Heart left ventricle (tissue), 16 donors: ENCODE results near the gene RFX7. TPM values are rescaled to one million over a fixed set of nuclear protein-coding genes. Genes with fewer than 3 reads are reported as not detected.

Source experiments
- ATAC-seq, 4 donors: fragments of 200-7000 bp; cut with Tn5 transposase; one replicate each; pipeline ENCODE4 v1.9.1; 2020 to 2022; ENCODE audit warnings: moderate library complexity in 4 of 4, mild to moderate bottlenecking in 3 of 4, moderate number of reproducible peaks in 1 of 4
- DNase-seq, 5 donors: peaks; one replicate each; pipeline ENCODE4 v3.0.0-alpha.2; 2020
- H3K27ac ChIP-seq, 12 donors: fragments of 200-600 bp; sonication (generic) in 4 of 12; one replicate each; pipeline versions ENCODE4 v1.5.0 to v1.8.0; 2016 to 2022; ENCODE audit warnings: mild to moderate bottlenecking in 2 of 12
- H3K27me3 ChIP-seq, 9 donors: fragments of 200-600 bp; sonication (generic) in 2 of 9; one replicate each; pipeline versions ENCODE4 v1.5.1 to v1.8.0; 2016 to 2022; ENCODE audit warnings: mild to moderate bottlenecking in 3 of 9
- H3K36me3 ChIP-seq, 9 donors: fragments of 200-600 bp; sonication (generic) in 2 of 9; one replicate each; pipeline versions ENCODE4 v1.5.0 to v1.8.0; 2018 to 2022; ENCODE audit warnings: mild to moderate bottlenecking in 2 of 9
- H3K4me1 ChIP-seq, 12 donors: fragments of 200-600 bp; sonication (generic) in 4 of 12; one replicate each; pipeline versions ENCODE4 v1.5.0 to v1.8.0; 2016 to 2022; ENCODE audit warnings: mild to moderate bottlenecking in 3 of 12
- H3K4me3 ChIP-seq, 12 donors: fragments of 200-600 bp; sonication (generic) in 4 of 12; one replicate each; pipeline versions ENCODE4 v1.5.0 to v1.8.0; 2017 to 2022; ENCODE audit warnings: mild to moderate bottlenecking in 9 of 12, moderate library complexity in 4 of 12
- H3K9me3 ChIP-seq, 12 donors: fragments of 200-600 bp; sonication (generic) in 4 of 12; one replicate each; pipeline versions ENCODE4 v1.5.0 to v1.8.0; 2016 to 2022; ENCODE audit warnings: mild to moderate bottlenecking in 1 of 12
- POLR2A ChIP-seq, 2 donors: fragments of 450-650 bp; IDR thresholded peaks; one replicate each; pipeline ENCODE4 v1.6.1; 2017; ENCODE audit warnings: antibody characterized with exemption in 2 of 2, mild to moderate bottlenecking in 2 of 2, moderate library complexity in 2 of 2
- WGBS, 4 donors: extraction: QIAGEN DNeasy Blood & Tissue Kit in 2 of 4; methylation state at CpG; one replicate each; pipeline versions ENCODE4 v1.1.5 to v1.1.7; 2013 to 2018; 5-methylcytosine and 5-hydroxymethylcytosine counted together
- intact Hi-C, 10 donors: fragments of 100-400 bp; cut with DNase I; formaldehyde crosslinking; loops; one replicate each; pipeline versions ENCODE4 v1.11.1 to v1.14.2; 2022
- polyA plus RNA-seq, 2 donors: library from polyadenylated mRNA; stranded (reverse); fragments of 200-250 nt; gene quantifications; one replicate each; pipeline ENCODE4 v1.2.3, GENCODE V29; 2013
- total RNA-seq, 9 donors: library from RNA; depleted of rRNA in 2 of 9; stranded (reverse); fragments of >200 nt in 2 of 9; fragmentation: NEBNext Ultra II Directional in 3 of 9; extraction: Animal tissue kit (Norgen Biotek cat#: 25700) in 3 of 9; gene quantifications; one replicate each; pipeline versions ENCODE4 v1.1.0 to v1.2.4, GENCODE V29; 2016 to 2023
- TF ChIP-seq, protein P1 (sequence below), 12 donors: fragments of 200-600 bp; sonication (generic) in 4 of 12; IDR thresholded peaks; one replicate each; pipeline versions ENCODE4 v1.5.0 to v1.8.0; 2018 to 2022; ENCODE audit warnings: antibody characterized with exemption in 12 of 12, mild to moderate bottlenecking in 5 of 12
- donor health status: ischemic (EF 13 %, LVEDD 7.1; RV severe dilation, severe dysfunction).
- donor health status: healthy with polysubstance abuse.
- donor health status: DM: no; HTN: yes; CAD: no.
- donor health status: DM: no; HTN: no; CAD: no.
- donor health status: ischemic (EF 25% LVEDD 6.9; RV normal size, moderate dysfunction).
- donor health status: ischemic (EF 25% LVEDD 5.7; RV mildly dilated, moderate dysfunction).
- donor health status: healthy.
- donor health status: DM: yes; HTN: yes; CAD: no.
- donor health status: ischemic (EF 35%, LVEDD 5.7; RV mildly dilated, moderate dysfunction).
- donor health status: nonischemic (EF 11% LVEDD 7.7; RV severe dilation, severe dysfunction).
- donor health status: DM: yes; HTN: yes; CAD: no.
- donor health status: PGD.
- donor health status: ischemic (EF 29% LVEDD 5.4; RV normal size, mild dysfunction).
- donor health status: nonischemic (EF 23%, LVEDD 6.1; RV moderate dilation, normal function).

Gene RFX7
- total and polyA plus RNA-seq, 11 donors, result 0.91 to 15.2 (median 7.6) TPM

DNA sequence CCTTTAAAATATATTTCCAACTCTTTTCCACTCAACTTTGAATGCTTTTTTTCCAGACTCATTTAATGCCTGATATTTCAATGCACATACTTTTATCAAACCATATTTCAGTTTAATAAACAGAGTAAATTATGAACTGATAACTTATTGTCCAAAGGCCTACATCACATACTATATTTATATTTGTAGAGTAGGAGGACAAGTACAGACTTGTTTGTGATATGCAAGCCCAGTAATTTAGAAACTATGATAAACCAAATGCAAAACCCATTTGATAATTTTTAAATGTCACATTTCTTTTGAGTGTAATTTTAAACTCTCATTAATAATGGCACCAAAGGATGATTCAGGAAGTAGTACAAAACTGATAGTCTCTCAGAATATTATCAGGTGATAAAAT lies 3.3 kb downstream of the RFX7 start:
- H3K4me3 ChIP-seq, result no peak overlapping the region
- intact Hi-C loops, result loop anchor here in 8 of 10 donors (5.0 to 10.0 kb wide), 8 partner anchors 136 to 1043 kb away; partner anchors contain the start of genes NEDD4 (in 5 of the 8) and RSL24D1 (in 1 of the 8)

DNA sequence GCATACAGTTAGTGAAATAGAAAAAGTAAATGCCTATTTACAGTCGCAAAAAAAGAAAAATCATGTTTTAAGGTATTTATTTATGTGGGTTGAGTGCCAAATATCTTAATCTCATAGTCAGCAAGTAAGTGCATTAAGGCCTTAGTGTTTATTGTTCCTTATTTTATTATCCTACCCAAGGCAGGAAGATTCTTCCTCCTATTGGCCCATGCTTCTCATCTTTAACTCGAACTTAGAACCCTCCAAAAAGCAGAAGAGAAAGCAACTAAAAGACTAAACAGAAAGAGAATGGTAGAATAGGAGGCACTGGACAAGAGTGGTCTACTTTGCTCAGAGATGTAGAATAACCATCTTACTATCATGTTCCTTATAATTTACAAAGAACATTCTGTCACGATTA lies 7.5 kb downstream of the RFX7 start:
- ATAC-seq (no peak), DNase-seq (no peak)
- H3K4me1 ChIP-seq, result peaks cover 0 to 39% (median 3%) of the 10 kb centered on the region in 12 donors
- H3K27me3 ChIP-seq, result no peaks in the 10 kb centered on the region
- peaks cover 0 to 30% (median 16%) of the 10 kb centered on the region in 12 donors for H3K9me3 ChIP-seq
- H3K27ac ChIP-seq, result no peak overlapping the region
- no peak overlapping the region for H3K4me3 ChIP-seq
- intact Hi-C loops, result no loop called here
- H3K36me3 ChIP-seq, result peaks cover 0 to 12% (median 0%) of the 10 kb centered on the region in 9 donors
- TF ChIP-seq, protein P1, sequence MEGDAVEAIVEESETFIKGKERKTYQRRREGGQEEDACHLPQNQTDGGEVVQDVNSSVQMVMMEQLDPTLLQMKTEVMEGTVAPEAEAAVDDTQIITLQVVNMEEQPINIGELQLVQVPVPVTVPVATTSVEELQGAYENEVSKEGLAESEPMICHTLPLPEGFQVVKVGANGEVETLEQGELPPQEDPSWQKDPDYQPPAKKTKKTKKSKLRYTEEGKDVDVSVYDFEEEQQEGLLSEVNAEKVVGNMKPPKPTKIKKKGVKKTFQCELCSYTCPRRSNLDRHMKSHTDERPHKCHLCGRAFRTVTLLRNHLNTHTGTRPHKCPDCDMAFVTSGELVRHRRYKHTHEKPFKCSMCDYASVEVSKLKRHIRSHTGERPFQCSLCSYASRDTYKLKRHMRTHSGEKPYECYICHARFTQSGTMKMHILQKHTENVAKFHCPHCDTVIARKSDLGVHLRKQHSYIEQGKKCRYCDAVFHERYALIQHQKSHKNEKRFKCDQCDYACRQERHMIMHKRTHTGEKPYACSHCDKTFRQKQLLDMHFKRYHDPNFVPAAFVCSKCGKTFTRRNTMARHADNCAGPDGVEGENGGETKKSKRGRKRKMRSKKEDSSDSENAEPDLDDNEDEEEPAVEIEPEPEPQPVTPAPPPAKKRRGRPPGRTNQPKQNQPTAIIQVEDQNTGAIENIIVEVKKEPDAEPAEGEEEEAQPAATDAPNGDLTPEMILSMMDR (IDR thresholded peaks at IDR 0.05), result no peak
- TF ChIP-seq POLR2A (IDR thresholded peaks at IDR 0.05), result no peak
- WGBS, 4 donors, result 53 to 82% (median 79%) methylated on average over 3 of the region's 3 CpGs

More for the DNA sequence above, 3.3 kb downstream of the RFX7 start:
- Histone ChIP-seq H3K4me1 (peaks cover 0 to 58% (median 22%) of the 10 kb centered on the region in 12 donors), H3K36me3 (no peaks in the 10 kb centered on the region), H3K27ac (no peak overlapping the region), H3K9me3 (no peaks in the 10 kb centered on the region), H3K27me3 (no peaks in the 10 kb centered on the region)
- TF ChIP-seq POLR2A (IDR thresholded peaks at IDR 0.05), result no peak
- TF ChIP-seq, protein P1 (IDR thresholded peaks at IDR 0.05), result no peak
- DNase-seq, result no peak
- no peak for ATAC-seq

DNA sequence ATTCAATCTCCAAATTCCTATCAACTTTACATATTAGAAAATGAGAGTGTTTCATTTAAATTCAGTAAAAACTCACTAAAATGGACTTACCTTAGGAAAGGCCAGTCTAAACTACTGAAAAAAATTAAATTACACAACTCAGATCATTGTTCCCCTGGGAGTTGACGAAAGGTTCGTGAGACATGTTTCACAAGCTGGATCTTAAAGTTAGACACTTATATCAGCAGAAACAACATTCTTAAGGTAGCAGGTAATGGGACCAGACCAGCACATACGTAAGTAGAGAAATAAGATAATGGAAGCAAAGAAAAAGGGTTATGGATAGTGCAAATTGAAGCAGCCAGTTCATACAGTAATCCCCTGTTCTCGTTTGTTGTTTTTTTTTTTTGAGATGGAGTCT lies 8.9 kb downstream of the RFX7 start:
- intact Hi-C loops, result no loop called here
- H3K27ac ChIP-seq, result peak overlapping the region in 1 of 12 donors; percentile 24
- ATAC-seq, result peak in 1 of 4 donors; percentile 46

DNA sequence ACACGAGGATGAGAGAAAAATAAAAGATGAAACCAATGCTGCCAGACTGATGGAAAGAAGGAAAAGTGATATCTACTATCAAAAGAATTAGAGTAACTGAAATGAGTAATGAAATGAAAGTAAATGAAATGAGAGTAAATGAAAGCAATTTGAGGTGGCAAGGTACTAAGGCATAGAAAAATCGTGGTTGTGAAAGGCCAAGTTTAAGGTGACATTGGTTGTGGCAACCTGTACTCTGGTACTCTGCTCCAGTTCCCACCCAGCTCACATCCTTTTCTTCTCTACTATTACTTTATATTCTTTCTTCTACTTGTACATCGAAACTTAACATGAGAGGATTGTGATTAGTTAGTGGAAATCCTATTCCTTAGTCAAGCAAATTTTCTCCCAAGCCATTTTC lies 10.1 kb downstream of the RFX7 start:
- ATAC-seq, result no peak

More for the DNA sequence above, 8.9 kb downstream of the RFX7 start:
- H3K36me3 ChIP-seq, result peaks cover 0 to 12% (median 0%) of the 10 kb centered on the region in 9 donors
- H3K4me1 ChIP-seq, result peaks cover 0 to 26% (median 0%) of the 10 kb centered on the region in 12 donors
- no peaks in the 10 kb centered on the region for H3K27me3 ChIP-seq
- no peak for DNase-seq
- peaks cover 0 to 42% (median 16%) of the 10 kb centered on the region in 12 donors for H3K9me3 ChIP-seq
- no peak overlapping the region for H3K4me3 ChIP-seq
- TF ChIP-seq, protein P1 (IDR thresholded peaks at IDR 0.05), result no peak
- no peak for TF ChIP-seq POLR2A (IDR thresholded peaks at IDR 0.05)
- WGBS, 4 donors, result 58 to 64% (median 59%) methylated on average over 4 of the region's 4 CpGs

More for the DNA sequence above, 10.1 kb downstream of the RFX7 start:
- Histone ChIP-seq H3K4me3 (no peak overlapping the region), H3K9me3 (peaks cover 0 to 54% (median 16%) of the 10 kb centered on the region in 12 donors), H3K4me1 (peaks cover 0 to 25% (median 0%) of the 10 kb centered on the region in 12 donors), H3K27me3 (no peaks in the 10 kb centered on the region), H3K27ac (no peak overlapping the region), H3K36me3 (peaks cover 0 to 12% (median 0%) of the 10 kb centered on the region in 9 donors)
- 95 to 99% (median 98%) methylated on average over 3 of the region's 3 CpGs for WGBS, 4 donors
- no peak for DNase-seq
- TF ChIP-seq, protein P1 (IDR thresholded peaks at IDR 0.05), result no peak
- no peak for TF ChIP-seq POLR2A (IDR thresholded peaks at IDR 0.05)
- intact Hi-C loops, result no loop called here
